GM12801 (cell line): ENCODE measurements around the gene GHDC.

Source experiments
- CTCF ChIP-seq: IDR thresholded peaks from one replicate; pipeline ENCODE4 v1.5.1; 2011; ENCODE audit warnings: control low read depth; ENCODE audit not compliant: insufficient read length; ENCODE audit errors: extremely low read depth

GHDC gene, protein sequence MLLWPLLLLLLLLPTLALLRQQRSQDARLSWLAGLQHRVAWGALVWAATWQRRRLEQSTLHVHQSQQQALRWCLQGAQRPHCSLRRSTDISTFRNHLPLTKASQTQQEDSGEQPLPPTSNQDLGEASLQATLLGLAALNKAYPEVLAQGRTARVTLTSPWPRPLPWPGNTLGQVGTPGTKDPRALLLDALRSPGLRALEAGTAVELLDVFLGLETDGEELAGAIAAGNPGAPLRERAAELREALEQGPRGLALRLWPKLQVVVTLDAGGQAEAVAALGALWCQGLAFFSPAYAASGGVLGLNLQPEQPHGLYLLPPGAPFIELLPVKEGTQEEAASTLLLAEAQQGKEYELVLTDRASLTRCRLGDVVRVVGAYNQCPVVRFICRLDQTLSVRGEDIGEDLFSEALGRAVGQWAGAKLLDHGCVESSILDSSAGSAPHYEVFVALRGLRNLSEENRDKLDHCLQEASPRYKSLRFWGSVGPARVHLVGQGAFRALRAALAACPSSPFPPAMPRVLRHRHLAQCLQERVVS

DNA sequence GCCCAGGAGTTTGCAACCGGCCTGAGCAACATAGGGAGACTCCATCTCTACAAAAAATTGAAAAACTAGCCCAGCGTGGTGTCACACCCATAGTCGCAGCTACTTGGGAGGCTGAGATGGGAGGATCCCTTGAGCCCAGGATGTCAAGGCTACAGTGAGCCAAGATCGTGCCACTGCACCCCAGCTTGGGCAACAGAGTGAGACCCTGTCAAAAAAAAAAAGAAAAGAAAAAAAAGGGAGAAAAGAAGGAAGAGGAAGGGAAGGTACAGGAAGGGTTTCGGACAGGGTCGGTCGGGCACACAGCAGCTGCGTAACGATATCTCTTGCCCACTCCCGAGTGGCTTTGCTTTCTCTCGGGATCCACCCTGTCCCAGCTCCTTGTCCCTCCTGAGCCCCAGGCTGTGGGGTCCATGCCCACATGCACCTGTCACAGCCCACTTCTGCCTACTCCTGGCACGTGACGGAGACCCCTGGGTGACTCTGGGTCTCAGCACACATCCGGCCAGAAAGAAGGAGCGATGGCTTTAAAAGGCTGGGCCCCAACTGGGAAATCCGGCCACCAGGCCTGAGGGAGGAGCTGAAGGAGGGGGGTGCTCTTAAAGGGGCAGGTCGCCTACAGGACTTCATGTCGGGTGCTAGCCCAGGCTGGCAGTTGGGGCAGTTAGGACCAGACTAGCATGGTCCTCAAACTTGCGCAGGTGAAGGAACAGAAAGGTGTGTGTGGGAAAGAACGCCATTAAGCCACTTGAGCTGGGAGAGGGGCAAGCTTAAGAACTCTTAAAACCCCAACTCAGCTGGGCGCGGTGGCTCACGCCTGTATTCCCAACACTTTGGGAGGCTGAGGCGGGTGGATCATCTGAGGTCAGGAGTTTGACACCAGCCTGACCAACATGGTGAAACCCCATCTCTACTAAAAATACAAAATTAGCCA, at the start of gene GHDC:
GHDC (minus strand) TSS at position 526 of the 931 bp plus-strand sequence. CDS start 913 bp downstream, outside the sequence.
- no peak for TF ChIP-seq CTCF

DNA sequence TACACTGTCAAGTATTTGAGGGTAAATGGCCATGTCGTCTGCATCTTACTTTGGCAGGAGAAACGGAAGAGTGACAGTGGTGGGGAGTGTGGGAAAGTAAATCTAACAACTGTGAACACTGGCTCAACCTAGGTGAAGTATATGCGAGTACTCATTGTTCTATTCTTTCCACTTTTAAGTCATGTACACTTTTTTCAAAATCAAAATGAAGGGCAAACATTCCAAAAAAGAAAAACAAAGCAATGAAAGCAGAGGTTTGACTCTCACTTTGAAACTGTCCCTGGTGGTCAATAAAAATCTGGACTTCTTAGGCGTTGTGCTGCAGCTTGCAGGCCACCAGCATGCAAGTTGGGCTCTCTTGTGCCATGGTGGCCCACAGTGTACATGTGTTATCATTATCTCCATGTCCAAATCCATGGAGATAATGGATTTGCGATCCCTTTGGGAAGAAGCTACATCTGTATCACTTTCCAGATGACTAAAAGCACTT, 49.2 kb upstream of the GHDC start:
- TF ChIP-seq CTCF: no peak

- no peak for TF ChIP-seq CTCF
These were observed 47.6 kb upstream of the GHDC start for GRCh38 chr17:42241871-42242270.

DNA sequence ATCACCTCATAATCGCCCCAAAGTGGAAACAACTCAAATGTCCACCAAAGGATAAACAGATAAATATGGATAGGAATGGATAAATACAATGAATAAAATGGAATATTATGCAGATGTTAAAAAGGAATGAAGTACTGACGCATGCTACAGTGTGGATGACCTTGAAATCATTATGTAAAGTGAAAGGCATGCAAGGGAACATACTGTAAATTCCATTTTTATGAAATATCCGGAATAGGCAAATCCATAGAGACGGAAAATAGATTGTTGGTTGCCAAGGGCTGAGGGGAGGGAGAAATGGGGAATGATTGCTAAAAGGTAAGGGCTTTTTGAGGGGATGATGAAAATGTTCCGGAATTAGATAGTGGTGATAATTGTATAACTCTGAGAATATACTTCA, 45.9 kb upstream of the GHDC start:
- TF ChIP-seq CTCF: no peak

GRCh38 chr17:42236760-42237159, 42.5 kb upstream of the GHDC start:
- no peak for TF ChIP-seq CTCF

DNA sequence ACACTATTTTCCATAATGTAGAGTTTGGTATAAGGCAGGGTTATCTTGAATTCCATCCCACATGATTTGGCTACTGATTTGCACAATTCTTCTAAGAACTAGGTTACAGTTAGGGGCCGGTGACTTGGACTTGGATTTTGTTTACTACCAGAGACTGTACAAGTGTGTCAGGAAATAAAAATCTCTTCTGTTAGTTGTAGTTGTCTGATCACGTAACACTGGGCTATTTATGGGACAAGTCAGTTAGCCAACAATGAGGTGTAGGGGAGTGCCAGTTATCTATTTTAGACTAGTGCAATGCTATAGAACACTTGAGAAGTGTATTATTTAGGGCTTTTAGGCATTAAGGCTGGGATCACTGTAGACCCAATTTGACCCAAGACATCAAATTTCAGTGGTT, 39.7 kb upstream of the GHDC start:
- no peak for TF ChIP-seq CTCF

GRCh38 chr17:42233156-42233555, 38.9 kb upstream of the GHDC start:
- TF ChIP-seq CTCF: no peak
